ENCODE data around the gene PIGU. TPM values are rescaled to one million over a fixed set of nuclear protein-coding genes. Genes with fewer than 3 reads are reported as not detected.

PIGU gene
- total RNA-seq, 1 experiment from 2014 or later: 32.8 TPM

DNA sequence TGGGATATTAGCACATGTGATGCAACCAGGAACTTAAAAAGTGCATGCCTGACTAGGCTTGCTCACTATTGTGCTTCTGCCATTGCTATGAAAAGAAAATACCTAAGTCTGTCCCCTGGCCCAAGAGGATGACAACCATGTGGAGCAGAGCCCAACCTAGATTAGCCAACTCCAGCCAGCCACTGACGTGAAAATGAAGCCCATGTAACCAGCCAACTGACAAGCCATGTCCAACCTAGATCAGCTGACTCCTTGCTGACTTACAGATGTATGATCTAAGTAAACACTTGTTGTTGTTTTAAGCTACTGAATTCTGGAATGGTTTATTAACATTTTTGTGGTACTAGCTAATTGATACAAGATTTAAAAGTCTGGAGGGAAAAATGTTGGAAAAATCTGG lies 47.5 kb downstream of the PIGU start:
- Histone ChIP-seq H3K27me3 (ENCODE audit: insufficient read depth, low read length) (no peaks in the 10 kb centered on the region), H4K5ac (ENCODE audit: insufficient read length, low read depth, low read length) (no peak overlapping the region), H2BK5ac (ENCODE audit: insufficient read length, low read length) (no peak overlapping the region), H3K14ac (ENCODE audit: insufficient read depth, low read length) (no peak overlapping the region), H2AK5ac (ENCODE audit: insufficient read length, low read length) (no peak overlapping the region), H3K56ac (ENCODE audit: insufficient read length, low read depth, low read length) (no peak overlapping the region), H3K79me2 (ENCODE audit: insufficient read depth, low read length) (no peaks in the 10 kb centered on the region), H4K91ac (ENCODE audit: insufficient read length, low read depth, low read length) (no peak overlapping the region), H3K4ac (ENCODE audit: low read depth, low read length) (no peak overlapping the region), H3K18ac (ENCODE audit: insufficient read length, low read depth, low read length) (no peak overlapping the region), H4K20me1 (ENCODE audit: control insufficient read depth, insufficient read depth, insufficient read length) (no peaks in the 10 kb centered on the region), H2BK15ac (ENCODE audit: low read depth, low read length) (no peak overlapping the region), H3K4me1 (ENCODE audit: insufficient read depth, low read length) (no peaks in the 10 kb centered on the region), H2BK20ac (ENCODE audit: low read depth, low read length, poor library complexity, severe bottlenecking) (no peak overlapping the region), H3K23ac (ENCODE audit: insufficient read length, low read depth, low read length) (no peak overlapping the region), H3K27ac (ENCODE audit: insufficient read length, low read depth, low read length) (no peak overlapping the region), H2AFZ (ENCODE audit: low read length) (no peak overlapping the region), H3K23me2 (ENCODE audit: insufficient read length, low read depth, low read length, poor library complexity, severe bottlenecking) (no peaks in the 10 kb centered on the region), H3K9me3 (ENCODE audit: control insufficient read depth, low read depth, low read length) (no peaks in the 10 kb centered on the region), H3T11ph (ENCODE audit: low read length) (no peak overlapping the region), H3K4me2 (ENCODE audit: insufficient read depth, insufficient read length, low read length) (no peak overlapping the region), H3K9ac (ENCODE audit: extremely low read depth, insufficient read length, low read length) (no peak overlapping the region), H2BK120ac (ENCODE audit: low read depth, low read length, poor library complexity, severe bottlenecking) (no peak overlapping the region), H3K79me1 (ENCODE audit: insufficient read depth, low read depth, low read length, poor library complexity, severe bottlenecking) (no peaks in the 10 kb centered on the region), H4K8ac (replicated peaks; ENCODE audit: insufficient read length, low read depth, low read length) (no peak overlapping the region), H2BK12ac (ENCODE audit: insufficient read length, low read depth, low read length) (no peak overlapping the region)
- H3K4me3 Mint-ChIP-seq: no peak overlapping the region
- H3K27me3 Mint-ChIP-seq (ENCODE audit: low read depth): no peaks in the 10 kb centered on the region
- H3K4me1 Mint-ChIP-seq: peaks cover 0 to 5% of the 10 kb centered on the region in 2 experiments; a peak in 2 of 4 replicates
- peak overlapping the region in 2 of 3 experiments; percentile 35 to 54; a peak in 2 of 7 replicates for H3K27ac Mint-ChIP-seq
- TF ChIP-seq, protein P1, sequence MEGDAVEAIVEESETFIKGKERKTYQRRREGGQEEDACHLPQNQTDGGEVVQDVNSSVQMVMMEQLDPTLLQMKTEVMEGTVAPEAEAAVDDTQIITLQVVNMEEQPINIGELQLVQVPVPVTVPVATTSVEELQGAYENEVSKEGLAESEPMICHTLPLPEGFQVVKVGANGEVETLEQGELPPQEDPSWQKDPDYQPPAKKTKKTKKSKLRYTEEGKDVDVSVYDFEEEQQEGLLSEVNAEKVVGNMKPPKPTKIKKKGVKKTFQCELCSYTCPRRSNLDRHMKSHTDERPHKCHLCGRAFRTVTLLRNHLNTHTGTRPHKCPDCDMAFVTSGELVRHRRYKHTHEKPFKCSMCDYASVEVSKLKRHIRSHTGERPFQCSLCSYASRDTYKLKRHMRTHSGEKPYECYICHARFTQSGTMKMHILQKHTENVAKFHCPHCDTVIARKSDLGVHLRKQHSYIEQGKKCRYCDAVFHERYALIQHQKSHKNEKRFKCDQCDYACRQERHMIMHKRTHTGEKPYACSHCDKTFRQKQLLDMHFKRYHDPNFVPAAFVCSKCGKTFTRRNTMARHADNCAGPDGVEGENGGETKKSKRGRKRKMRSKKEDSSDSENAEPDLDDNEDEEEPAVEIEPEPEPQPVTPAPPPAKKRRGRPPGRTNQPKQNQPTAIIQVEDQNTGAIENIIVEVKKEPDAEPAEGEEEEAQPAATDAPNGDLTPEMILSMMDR (conservative IDR thresholded peaks at IDR 0.05): no peak
- H3K36me3 Mint-ChIP-seq (ENCODE audit: insufficient read depth in 1 of 3, low read depth in 3 of 3): peaks cover 0 to 28% (median 27%) of the 10 kb centered on the region in 3 experiments; a peak in 5 of 7 replicates
- no peaks in the 10 kb centered on the region for H3K9me3 Mint-ChIP-seq
- no peak for DNase-seq
- no CpG with 5 or more reads among the region's 1 CpG for WGBS (ENCODE audit: extremely low coverage, insufficient read length, low lambda C conversion rate)
